ENCODE results near the gene TNRC6B.

TNRC6B gene

DNA sequence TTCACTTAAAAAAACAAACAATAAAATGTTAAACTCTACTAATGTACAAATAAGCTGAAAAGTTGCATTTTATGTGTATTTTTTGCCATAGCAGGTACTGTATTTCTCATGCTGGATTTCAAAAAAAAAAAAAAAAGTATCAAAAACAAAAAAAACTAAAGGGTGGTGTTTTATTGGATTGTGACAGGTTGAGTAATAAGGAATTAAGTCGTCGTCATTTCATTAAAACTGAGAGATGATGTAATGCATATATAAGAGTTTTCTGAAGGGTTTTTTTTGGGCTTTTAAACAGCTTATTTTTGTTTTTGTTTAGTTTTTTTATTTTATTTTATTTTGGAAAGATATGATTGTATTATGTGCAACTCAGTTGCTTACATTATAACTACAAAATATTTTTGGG is 157.6 kb downstream of the TNRC6B start:
- ATAC-seq (no peak), DNase-seq (no peak)
- Mint-ChIP-seq H3K9me3 (no peaks in the 10 kb centered on the region), H3K4me3 (no peak overlapping the region), H3K36me3 (ENCODE audit: low read depth) (no peaks in the 10 kb centered on the region), H3K27ac (no peak overlapping the region), H3K27me3 (no peaks in the 10 kb centered on the region), H3K4me1 (peaks cover 60% of the 10 kb centered on the region)

DNA sequence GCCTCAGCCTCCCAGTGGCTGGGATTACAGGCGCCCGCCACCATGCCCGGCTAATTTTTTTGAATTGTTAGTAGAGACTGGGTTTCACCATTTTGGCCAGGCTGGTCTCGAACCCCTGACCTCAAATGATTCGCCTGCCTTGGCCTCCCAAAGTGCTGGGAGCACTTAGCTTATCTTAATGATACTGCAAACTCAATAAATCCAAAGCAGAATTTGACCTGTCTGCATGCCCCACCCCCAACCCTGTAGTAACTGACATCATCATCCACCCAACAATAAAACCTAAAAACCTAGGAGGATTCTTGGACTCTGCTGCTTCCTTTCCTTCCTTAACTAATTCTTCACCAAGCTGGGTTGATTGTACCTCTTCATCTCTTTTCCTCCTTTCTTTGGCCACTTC is 162.3 kb downstream of the TNRC6B start:
- Mint-ChIP-seq H3K36me3 (ENCODE audit: low read depth) (no peaks in the 10 kb centered on the region), H3K9me3 (no peaks in the 10 kb centered on the region), H3K27me3 (no peaks in the 10 kb centered on the region), H3K4me3 (no peak overlapping the region), H3K27ac (no peak overlapping the region), H3K4me1 (peaks cover 37% of the 10 kb centered on the region)
- ATAC-seq (no peak), DNase-seq (no peak)

DNA sequence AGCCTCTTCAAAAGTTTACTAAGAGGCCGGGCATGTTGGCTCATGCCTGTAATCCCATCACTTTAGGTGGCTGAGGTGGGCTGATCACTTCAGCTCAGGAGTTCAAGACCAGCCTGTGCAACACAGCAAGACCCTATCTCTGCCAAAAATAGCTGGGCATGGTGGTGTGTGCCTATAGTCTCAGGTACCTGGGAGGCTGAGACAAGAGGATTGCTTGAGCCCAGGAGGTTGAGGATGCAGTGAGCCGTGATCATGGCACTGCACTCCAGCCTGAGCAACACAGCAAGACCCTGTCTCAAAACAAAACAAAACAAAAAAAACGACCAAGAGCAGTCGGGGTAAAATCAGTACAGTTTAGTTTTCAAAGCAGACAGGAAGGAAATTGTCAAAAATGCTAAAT is 163.9 kb downstream of the TNRC6B start:
- no peak overlapping the region for H3K27ac Mint-ChIP-seq
- ATAC-seq (no peak), DNase-seq (no peak)
- H3K27me3 Mint-ChIP-seq = no peaks in the 10 kb centered on the region
- H3K4me3 Mint-ChIP-seq = no peak overlapping the region
- H3K4me1 Mint-ChIP-seq = peaks cover 28% of the 10 kb centered on the region
- H3K36me3 Mint-ChIP-seq (ENCODE audit: low read depth) = peaks cover 3% of the 10 kb centered on the region
- no peaks in the 10 kb centered on the region for H3K9me3 Mint-ChIP-seq

DNA sequence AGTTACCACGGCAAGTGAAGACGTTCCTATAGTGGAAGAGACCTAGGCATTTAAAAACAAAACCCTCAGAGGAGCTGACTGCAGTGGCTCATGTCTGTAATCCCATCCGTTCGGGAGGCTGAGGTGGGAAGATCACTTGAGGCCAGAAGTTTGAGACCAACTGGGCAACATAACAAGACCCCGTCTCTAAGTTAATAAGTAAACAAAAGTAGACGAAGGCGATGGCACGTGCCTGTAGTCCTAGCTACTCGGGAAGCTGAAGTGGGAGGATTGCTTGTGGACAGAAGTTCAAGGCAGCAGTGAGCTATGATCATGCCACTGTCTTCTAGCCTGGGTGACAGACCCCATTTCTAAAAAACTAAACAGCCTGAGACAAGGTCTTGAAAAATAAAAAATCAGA is 164.8 kb downstream of the TNRC6B start:
- peaks cover 10% of the 10 kb centered on the region for H3K36me3 Mint-ChIP-seq (ENCODE audit: low read depth)
- ATAC-seq (no peak), DNase-seq (no peak)
- H3K4me1 Mint-ChIP-seq = peaks cover 31% of the 10 kb centered on the region
- H3K27ac Mint-ChIP-seq = no peak overlapping the region
- H3K4me3 Mint-ChIP-seq = no peak overlapping the region
- H3K27me3 Mint-ChIP-seq = no peaks in the 10 kb centered on the region
- no peaks in the 10 kb centered on the region for H3K9me3 Mint-ChIP-seq

GRCh38 chr22:40345271-40345670 is 167.5 kb downstream of the TNRC6B start:
- peak overlapping the region; percentile 98 for H3K27ac Mint-ChIP-seq
- H3K9me3 Mint-ChIP-seq = no peaks in the 10 kb centered on the region
- no peak for DNase-seq
- no peaks in the 10 kb centered on the region for H3K27me3 Mint-ChIP-seq
- H3K4me3 Mint-ChIP-seq = peak overlapping the region; percentile 99
- H3K4me1 Mint-ChIP-seq = peaks cover 47% of the 10 kb centered on the region
- ATAC-seq = no peak
- H3K36me3 Mint-ChIP-seq (ENCODE audit: low read depth) = peaks cover 30% of the 10 kb centered on the region

- Mint-ChIP-seq H3K4me1 (peaks cover 47% of the 10 kb centered on the region), H3K9me3 (no peaks in the 10 kb centered on the region), H3K36me3 (ENCODE audit: low read depth) (peaks cover 34% of the 10 kb centered on the region), H3K27ac (peak overlapping the region; percentile 98), H3K4me3 (peak overlapping the region; percentile 99), H3K27me3 (no peaks in the 10 kb centered on the region)
- DNase-seq (peak; percentile 57), ATAC-seq (peak; percentile 45)
These were observed 168.1 kb downstream of the TNRC6B start for GRCh38 chr22:40345815-40346184.

GRCh38 chr22:40346185-40347118 is 168.7 kb downstream of the TNRC6B start, which contains the start of gene ADSL:
TSS of gene ADSL (plus strand) at chr22:40346500. CDS start at chr22:40346559, 59 bp downstream.
- DNase-seq = peak; percentile 92
- H3K9me3 Mint-ChIP-seq = no peaks in the 10 kb centered on the region
- H3K27me3 Mint-ChIP-seq = no peaks in the 10 kb centered on the region
- peak within 1 kb of the TSS; percentile 98 for H3K27ac Mint-ChIP-seq
- peaks cover 36% of the 10 kb centered on the region for H3K36me3 Mint-ChIP-seq (ENCODE audit: low read depth)
- H3K4me3 Mint-ChIP-seq = peak within 1 kb of the TSS; percentile 99
- ATAC-seq = peak; percentile 96
- H3K4me1 Mint-ChIP-seq = peaks cover 47% of the 10 kb centered on the region

DNA sequence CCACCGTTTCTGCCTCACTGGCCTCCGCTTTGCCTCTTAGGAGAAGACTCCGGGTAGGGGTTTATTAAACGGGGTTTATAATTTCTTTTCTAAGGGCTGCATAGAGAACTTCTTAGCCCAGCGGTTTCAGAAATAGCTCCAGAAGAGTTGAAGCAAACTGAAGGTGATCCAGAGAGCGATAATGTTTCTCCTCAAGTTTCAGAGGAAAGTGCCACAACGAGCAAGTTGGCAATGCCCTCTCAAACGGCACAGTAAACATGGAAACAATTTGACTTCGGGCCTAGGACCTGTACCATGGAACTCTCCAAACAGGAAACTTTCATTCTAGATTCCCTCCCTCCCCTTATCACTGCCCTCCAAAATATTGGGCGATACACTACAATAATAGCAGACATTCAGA is 169.6 kb downstream of the TNRC6B start:
- H3K36me3 Mint-ChIP-seq (ENCODE audit: low read depth) = peaks cover 41% of the 10 kb centered on the region

DNA sequence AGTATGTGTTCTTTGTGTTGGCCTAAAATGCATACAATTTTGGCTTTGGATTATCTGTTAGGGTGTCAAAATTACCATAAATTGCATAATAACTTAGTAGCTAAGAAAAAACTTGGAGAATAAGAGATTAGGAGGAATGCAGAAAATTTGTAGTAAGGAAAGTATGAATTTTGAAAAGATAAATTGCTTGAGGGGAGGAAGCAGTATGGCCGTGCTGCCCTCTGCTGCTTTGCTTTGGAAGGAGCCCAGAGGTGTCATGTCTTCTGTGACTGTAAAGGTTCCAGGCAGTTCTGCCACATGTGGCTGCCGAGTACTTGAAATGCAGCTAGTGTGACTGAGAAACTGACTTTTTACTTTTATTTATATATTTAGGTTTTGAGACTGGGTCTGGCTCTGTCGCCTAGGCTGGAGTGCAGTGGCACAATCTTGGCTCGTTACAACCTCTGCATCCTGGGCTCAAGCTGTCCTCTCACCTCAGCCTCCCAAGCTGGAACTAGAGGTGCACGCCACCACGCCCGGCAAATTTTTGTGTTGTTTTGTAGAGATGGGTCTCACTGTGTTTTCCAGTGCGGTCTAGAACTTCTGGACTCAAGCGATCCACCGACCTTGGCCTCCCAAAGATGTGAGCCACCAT is 170.4 kb downstream of the TNRC6B start:
- no peaks in the 10 kb centered on the region for H3K9me3 Mint-ChIP-seq
- peaks cover 42% of the 10 kb centered on the region for H3K4me1 Mint-ChIP-seq
- H3K36me3 Mint-ChIP-seq (ENCODE audit: low read depth) = peaks cover 48% of the 10 kb centered on the region
- peak overlapping the region; percentile 99 for H3K4me3 Mint-ChIP-seq
- peak; percentile 41 for ATAC-seq
- DNase-seq = peak; percentile 66
- no peaks in the 10 kb centered on the region for H3K27me3 Mint-ChIP-seq
- peak overlapping the region; percentile 98 for H3K27ac Mint-ChIP-seq

More for the DNA sequence above, 169.6 kb downstream of the TNRC6B start:
- Mint-ChIP-seq H3K27ac (peak overlapping the region; percentile 98), H3K9me3 (no peaks in the 10 kb centered on the region), H3K4me1 (peaks cover 42% of the 10 kb centered on the region), H3K27me3 (no peaks in the 10 kb centered on the region), H3K4me3 (peak overlapping the region; percentile 99)
- DNase-seq (no peak), ATAC-seq (no peak)

- H3K4me1 Mint-ChIP-seq = peaks cover 24% of the 10 kb centered on the region
- DNase-seq (no peak), ATAC-seq (no peak)
- no peaks in the 10 kb centered on the region for H3K27me3 Mint-ChIP-seq
- no peaks in the 10 kb centered on the region for H3K9me3 Mint-ChIP-seq
- no peak overlapping the region for H3K27ac Mint-ChIP-seq
- H3K4me3 Mint-ChIP-seq = no peak overlapping the region
- H3K36me3 Mint-ChIP-seq (ENCODE audit: low read depth) = peaks cover 67% of the 10 kb centered on the region
These were observed 175.0 kb downstream of the TNRC6B start for GRCh38 chr22:40352763-40353162.

DNA sequence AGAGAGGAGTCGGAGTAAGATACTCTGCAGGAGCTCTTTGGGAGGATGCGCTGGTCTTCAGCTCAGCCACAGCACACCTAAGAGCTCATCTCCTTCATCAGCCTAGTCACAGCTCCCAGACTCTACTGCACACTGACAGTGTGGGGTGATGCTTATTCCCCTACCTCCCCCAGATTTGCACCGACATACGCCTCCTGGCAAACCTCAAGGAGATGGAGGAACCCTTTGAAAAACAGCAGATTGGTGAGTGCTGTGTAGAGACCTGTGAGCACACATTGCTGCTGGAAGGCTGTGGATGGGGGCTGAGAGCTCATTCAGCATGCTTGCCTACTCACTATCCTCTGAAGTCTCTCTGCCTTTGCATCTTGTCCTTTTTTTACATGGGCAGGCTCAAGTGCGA is 183.4 kb downstream of the TNRC6B start:
- DNase-seq (no peak), ATAC-seq (no peak)
- Mint-ChIP-seq H3K4me3 (no peak overlapping the region), H3K36me3 (ENCODE audit: low read depth) (peaks cover 80% of the 10 kb centered on the region), H3K27me3 (no peaks in the 10 kb centered on the region), H3K27ac (no peak overlapping the region), H3K4me1 (no peaks in the 10 kb centered on the region), H3K9me3 (no peaks in the 10 kb centered on the region)

DNA sequence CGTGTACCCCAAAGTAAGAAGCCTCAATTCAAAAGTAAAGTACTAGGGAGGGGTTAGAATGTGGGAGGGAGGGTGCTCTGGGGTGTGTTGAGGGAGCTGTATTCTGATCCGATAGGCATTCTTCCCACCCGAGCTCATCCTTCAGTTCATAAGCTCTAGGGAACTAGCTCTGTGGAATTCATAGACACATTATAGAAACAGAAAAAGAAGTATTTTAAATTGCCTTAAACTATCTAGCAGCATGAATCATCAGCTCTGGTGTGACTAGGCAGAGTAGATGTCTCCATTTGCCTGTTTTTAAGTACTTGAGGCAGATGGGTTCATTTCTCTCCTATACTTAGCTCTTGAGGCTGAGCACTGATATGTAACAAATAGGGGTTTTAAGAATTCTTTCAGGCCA is 185.3 kb downstream of the TNRC6B start:
- Mint-ChIP-seq H3K9me3 (no peaks in the 10 kb centered on the region), H3K4me1 (no peaks in the 10 kb centered on the region), H3K4me3 (no peak overlapping the region), H3K27ac (no peak overlapping the region), H3K36me3 (ENCODE audit: low read depth) (peaks cover 80% of the 10 kb centered on the region), H3K27me3 (no peaks in the 10 kb centered on the region)
- ATAC-seq = no peak
- DNase-seq = no peak

- no peak overlapping the region for H3K4me3 Mint-ChIP-seq
- H3K27ac Mint-ChIP-seq = peak overlapping the region; percentile 43
- H3K4me1 Mint-ChIP-seq = no peaks in the 10 kb centered on the region
- peaks cover 74% of the 10 kb centered on the region for H3K36me3 Mint-ChIP-seq (ENCODE audit: low read depth)
- DNase-seq = no peak
- H3K9me3 Mint-ChIP-seq = no peaks in the 10 kb centered on the region
- ATAC-seq = no peak
- H3K27me3 Mint-ChIP-seq = no peaks in the 10 kb centered on the region
These were observed 186.7 kb downstream of the TNRC6B start for GRCh38 chr22:40364431-40364830.

- no peak for ATAC-seq
- H3K27ac Mint-ChIP-seq = peak overlapping the region; percentile 19
- H3K27me3 Mint-ChIP-seq = no peaks in the 10 kb centered on the region
- peaks cover 62% of the 10 kb centered on the region for H3K36me3 Mint-ChIP-seq (ENCODE audit: low read depth)
- no peak overlapping the region for H3K4me3 Mint-ChIP-seq
- DNase-seq = no peak
- H3K4me1 Mint-ChIP-seq = peaks cover 5% of the 10 kb centered on the region
- no peaks in the 10 kb centered on the region for H3K9me3 Mint-ChIP-seq
These were observed 188.3 kb downstream of the TNRC6B start for GRCh38 chr22:40366068-40366467.

DNA sequence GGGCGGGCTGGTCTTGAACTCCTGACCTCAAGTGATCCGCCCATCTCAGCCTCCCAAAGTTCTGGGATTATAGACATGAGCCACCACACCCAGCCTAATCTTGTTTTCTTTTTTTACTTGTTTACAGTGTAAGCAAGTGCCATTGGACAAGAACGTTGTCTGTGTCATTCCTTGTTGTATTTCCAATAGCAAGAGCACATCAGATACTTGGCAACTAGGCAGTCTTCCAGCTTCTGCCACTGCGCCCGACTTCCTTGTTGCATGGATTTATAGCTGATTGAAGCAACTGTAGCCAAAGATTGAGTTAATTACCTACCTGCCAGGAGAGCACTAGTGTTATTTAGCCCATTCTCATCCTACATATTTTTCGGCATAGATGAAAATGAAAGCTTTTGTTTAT is 189.6 kb downstream of the TNRC6B start:
- Mint-ChIP-seq H3K27me3 (no peaks in the 10 kb centered on the region), H3K36me3 (ENCODE audit: low read depth) (peaks cover 50% of the 10 kb centered on the region), H3K9me3 (no peaks in the 10 kb centered on the region), H3K27ac (no peak overlapping the region), H3K4me1 (peaks cover 12% of the 10 kb centered on the region), H3K4me3 (no peak overlapping the region)
- ATAC-seq (no peak), DNase-seq (no peak)

All from activated naive CD8-positive, alpha-beta T cell treated with anti-CD3 and anti-CD28 coated beads, Interleukin-2, amount 50 U/mL, for 24 hours (primary cell).